Vagina (tissue), 2 donors: ENCODE data around the gene TUBB4A.

Source experiments
- POLR2A ChIP-seq, 2 donors: fragments of 450-650 bp; IDR thresholded peaks; one replicate each; pipeline ENCODE4 v1.6.1; 2017; ENCODE audit warnings: antibody characterized with exemption in 2 of 2, mild to moderate bottlenecking in 2 of 2, moderate library complexity in 2 of 2
- TF ChIP-seq, protein P1 (sequence below), 3 experiments: fragments of 450-650 bp in 2 of 3; fragments of 200-600 bp in 1 of 3; sonication (generic) in 1 of 3; IDR thresholded peaks; one replicate each; pipeline ENCODE4 v1.5.1; 2017 to 2019; ENCODE audit warnings: antibody characterized with exemption in 3 of 3, mild to moderate bottlenecking in 2 of 3, moderate library complexity in 2 of 3

- TF ChIP-seq, protein P1, sequence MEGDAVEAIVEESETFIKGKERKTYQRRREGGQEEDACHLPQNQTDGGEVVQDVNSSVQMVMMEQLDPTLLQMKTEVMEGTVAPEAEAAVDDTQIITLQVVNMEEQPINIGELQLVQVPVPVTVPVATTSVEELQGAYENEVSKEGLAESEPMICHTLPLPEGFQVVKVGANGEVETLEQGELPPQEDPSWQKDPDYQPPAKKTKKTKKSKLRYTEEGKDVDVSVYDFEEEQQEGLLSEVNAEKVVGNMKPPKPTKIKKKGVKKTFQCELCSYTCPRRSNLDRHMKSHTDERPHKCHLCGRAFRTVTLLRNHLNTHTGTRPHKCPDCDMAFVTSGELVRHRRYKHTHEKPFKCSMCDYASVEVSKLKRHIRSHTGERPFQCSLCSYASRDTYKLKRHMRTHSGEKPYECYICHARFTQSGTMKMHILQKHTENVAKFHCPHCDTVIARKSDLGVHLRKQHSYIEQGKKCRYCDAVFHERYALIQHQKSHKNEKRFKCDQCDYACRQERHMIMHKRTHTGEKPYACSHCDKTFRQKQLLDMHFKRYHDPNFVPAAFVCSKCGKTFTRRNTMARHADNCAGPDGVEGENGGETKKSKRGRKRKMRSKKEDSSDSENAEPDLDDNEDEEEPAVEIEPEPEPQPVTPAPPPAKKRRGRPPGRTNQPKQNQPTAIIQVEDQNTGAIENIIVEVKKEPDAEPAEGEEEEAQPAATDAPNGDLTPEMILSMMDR (IDR thresholded peaks at IDR 0.05), result no peak
- no peak for TF ChIP-seq POLR2A (IDR thresholded peaks at IDR 0.05)
Measured at GRCh38 chr19:6481541-6482342, 20.4 kb downstream of the TUBB4A start, which contains the start of gene DENND1C.
